ENCODE data around the gene CLSTN2. TPM values are rescaled to one million over a fixed set of nuclear protein-coding genes. Genes with fewer than 3 reads are reported as not detected.

The CLSTN2 gene
- total RNA-seq, 1 donor from 2014 or later = 7.1 TPM

DNA sequence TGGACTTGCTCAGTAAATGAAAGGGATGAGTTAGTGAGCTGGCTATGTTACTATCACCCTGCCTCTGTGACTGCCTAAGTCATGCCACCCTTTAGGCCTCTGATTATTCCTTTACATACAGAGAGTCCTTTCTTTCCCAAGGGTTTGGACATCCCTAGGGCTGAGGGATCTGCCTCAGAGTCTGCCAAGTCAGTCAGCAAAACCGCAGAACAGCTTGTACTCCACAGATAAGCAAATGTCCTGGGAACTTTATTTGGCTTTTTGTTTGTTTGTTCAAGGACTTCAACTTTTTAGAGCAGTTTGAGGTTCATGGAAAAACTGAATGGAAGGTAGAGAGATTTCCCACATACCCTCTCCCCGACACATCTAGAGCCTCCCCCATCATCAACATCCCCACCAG is 660.3 kb downstream of the CLSTN2 start:
- no peak for DNase-seq (ENCODE audit: low spot score)

DNA sequence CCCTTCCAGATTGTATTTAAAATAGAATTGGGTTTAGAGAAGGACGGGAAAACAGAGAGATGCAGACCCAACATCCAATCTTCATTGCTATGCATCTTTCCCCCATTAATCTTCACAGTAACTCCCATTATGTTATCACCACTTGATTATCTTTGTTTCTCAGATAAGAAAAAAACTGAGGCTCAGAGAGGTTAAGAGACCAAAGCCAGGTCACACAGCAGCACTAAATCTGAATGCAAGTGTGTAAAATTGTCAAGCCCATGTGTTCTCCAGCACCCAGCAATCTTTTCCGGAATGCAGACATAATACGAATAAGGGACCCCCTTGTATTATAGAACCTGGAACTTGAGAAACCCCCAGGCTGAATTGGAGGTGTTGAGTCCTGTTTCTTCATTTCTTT is 662.4 kb downstream of the CLSTN2 start:
- DNase-seq (ENCODE audit: low spot score) = no peak

DNA sequence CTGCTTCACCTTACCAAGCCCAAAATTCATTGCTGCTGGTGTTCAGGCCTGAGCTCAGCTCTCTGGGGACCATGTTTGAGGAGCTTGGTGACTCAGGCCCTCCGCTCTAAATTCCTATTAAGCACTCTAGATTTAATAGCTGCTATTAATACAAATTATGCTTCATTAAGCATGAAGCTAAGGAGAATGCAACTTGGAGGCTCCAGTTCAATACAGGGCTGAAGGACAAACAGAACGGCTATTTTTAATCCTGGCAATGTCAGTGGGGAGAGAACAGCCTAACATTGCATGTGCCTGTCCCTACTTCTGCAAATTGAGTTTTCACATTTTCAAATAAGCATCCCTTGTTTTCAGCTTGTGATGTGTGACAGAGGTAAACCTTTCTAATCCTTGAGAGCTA is 662.8 kb downstream of the CLSTN2 start:
- DNase-seq (ENCODE audit: low spot score) = no peak

- no peak for DNase-seq (ENCODE audit: low spot score)
Observed at GRCh38 chr3:140599009-140599408, 664.0 kb downstream of the CLSTN2 start.

GRCh38 chr3:140599496-140599895 is 664.5 kb downstream of the CLSTN2 start:
- DNase-seq (ENCODE audit: low spot score) = no peak

GRCh38 chr3:140601881-140602280 is 666.9 kb downstream of the CLSTN2 start:
- no peak for DNase-seq (ENCODE audit: low spot score)

- DNase-seq (ENCODE audit: low spot score) = no peak
Observed at GRCh38 chr3:140602781-140603180, 667.8 kb downstream of the CLSTN2 start.

DNA sequence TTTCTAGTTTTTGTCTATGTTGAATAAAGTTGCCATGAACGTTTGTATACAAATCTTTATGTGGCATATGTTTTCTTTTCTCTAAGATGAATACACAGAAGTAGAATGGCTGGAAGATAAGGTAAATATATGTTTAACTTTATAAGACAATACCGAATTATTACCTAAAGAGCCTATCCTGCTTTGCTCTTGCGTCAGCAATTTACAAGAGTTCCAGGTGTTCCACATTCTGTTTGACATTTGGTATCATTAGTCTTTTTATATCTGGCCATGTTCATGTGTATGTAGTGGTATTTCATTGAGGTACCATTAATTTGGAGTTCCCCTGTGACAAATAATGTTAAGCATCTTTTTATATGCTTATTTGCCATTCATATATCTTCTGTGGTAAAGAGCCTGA is 668.8 kb downstream of the CLSTN2 start:
- DNase-seq (ENCODE audit: low spot score) = no peak

- no peak for DNase-seq (ENCODE audit: low spot score)
Observed at GRCh38 chr3:140610544-140610943, 675.6 kb downstream of the CLSTN2 start.

- no peak for DNase-seq (ENCODE audit: low spot score)
Observed at GRCh38 chr3:140614001-140614400, 679.0 kb downstream of the CLSTN2 start.

DNA sequence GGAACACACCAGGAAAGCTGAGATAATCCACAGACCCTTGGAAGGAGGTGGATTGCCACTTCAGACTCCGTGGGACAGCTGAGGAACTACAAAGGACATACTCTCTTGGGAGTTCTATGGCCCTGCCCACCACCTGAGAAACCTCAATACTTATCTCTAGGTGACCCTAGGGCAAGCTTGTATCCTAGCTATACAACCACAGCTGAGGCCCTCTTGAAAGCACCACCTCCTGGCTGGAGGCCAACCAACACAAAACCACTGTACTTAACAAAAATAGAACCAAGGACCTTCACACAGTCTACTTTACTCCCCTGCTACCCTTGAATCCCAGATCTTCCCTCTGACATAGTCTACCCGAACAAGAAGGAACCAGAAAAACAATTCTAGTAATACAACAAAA is 682.1 kb downstream of the CLSTN2 start:
- DNase-seq (ENCODE audit: low spot score) = no peak

GRCh38 chr3:140626856-140627255 is 691.9 kb downstream of the CLSTN2 start:
- no peak for DNase-seq (ENCODE audit: low spot score)

All from mucosa of gallbladder (tissue), 1 donor.